Central memory CD4-positive, alpha-beta T cell (primary cell): ENCODE results near the gene CPLANE2.
"Not testable (repeated sequence)": the region's sequence is repeated elsewhere in the genome, so short reads cannot be mapped to it uniquely, and the experiment has no call there.

Source experiments
- DNase-seq: peaks from one replicate; pipeline ENCODE4 v3.0.0; 2022

CPLANE2 gene

DNA sequence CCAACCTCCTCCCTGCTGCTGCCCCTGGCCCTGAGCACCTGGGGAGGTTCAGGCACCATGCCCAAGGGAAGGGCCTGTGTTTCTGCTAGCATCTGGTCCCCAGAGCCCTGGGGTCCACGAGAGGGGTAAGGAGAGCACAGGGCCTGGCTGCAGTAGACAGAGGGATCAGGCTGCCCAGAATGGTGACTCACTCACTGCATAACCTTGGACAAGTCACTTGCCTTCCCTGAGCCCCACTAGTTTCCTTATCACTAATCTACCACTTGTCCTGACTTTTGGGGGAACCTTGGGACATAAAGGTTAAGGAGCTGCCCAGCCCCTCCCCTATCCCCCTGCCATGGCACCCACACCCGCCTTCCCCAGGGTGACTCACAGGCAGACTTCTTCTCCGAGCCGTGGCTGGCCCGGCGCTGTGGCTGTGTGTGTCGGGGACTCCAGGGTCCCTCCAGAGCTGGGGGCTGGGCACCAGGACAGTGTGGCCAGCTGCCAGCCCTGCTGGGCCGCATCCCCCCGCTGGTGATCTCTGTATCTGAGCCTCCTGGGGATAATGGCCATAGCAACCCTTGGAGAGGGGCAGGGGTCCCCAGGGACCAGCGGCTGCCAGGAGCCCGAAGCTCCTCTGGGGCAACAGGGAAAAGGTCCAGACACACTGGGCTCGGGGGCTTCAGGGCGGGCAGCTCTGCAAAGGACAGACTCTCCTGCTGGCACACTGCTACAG, 28.6 kb downstream of the CPLANE2 start:
- no peak for DNase-seq

DNA sequence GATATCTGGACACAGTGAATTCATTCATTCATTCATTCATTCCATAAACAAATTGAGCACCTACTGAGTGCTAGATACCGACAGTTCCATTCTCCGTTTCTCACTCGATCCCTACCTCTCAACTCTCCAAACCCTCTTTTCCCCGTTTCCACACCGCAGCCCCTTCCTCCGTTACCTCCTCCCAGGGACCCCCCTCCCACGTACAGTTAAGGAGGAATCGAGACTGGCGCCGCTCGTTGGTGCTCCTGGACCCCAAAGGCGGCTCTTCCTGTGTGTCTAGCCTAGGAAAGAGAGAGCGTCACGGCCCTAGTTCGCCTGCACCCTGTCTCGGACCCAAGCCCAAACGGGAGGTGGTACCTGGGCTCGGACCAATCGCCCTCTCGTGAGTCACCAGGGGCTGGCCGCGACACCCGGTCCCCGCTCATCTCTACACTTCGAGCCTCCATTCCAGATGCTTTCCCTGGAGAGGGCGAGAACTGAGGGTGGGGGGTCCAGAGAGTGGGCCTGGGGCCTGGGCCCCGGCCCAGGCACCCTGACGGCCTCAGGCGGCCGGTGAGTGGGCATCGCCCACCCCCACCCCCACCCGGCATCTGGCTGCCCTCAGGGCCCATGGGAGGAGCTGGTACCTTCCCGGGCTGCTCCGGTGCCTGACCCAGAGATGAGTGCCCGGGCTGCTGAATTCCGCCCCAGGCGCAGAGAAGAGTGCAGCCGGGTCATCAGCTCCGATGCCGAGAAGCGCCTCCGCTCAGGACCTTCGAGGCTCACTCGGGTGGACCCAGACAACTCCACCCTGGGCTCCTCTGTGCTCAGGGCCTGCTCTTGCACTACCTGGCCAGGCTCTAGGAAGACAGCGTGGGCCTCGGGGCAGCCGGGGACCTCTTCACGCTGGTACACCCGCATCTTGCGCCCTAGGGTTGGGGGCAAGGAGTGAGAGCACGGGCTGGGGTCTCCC, 29.4 kb downstream of the CPLANE2 start:
- no peak for DNase-seq

DNA sequence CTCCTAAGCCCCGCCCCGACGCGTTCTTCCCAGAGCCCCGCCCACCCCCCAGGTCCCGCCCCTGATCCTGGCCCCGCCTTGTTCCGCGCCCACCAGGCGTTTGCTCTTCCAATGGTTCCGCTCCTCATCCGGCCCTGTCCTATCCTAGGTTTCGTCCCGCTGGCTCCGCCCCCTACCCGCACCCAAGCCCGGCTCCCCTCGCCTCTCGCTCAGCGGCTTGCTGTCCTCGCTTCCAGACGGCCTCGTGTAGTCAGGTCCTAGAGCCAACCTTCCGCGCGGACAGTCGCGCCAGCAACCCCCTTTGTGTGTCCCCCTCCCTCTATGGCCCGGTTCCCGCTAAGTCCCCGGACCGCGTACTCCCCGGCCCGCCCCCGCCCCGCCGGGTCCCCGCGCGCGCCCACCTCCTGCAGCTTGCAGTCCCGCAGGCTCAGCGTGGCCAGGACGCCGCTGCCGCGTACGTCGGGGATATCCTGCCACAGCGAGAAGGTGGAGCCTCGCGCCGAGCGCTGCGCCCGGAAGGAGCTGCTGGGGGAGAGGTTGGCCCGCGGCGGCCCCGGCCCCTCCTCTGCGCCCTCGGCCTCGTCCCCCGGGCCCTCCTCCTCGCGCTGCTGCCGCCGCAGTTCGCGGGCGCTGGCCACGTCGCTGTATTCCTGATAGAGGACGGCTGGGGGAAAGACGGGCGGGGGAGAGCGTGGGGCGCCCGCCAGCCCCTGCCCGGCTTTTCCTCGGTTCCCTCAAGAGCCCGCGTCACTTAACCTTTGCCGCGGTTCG, 30.3 kb downstream of the CPLANE2 start:
- DNase-seq = peak; percentile 92

DNA sequence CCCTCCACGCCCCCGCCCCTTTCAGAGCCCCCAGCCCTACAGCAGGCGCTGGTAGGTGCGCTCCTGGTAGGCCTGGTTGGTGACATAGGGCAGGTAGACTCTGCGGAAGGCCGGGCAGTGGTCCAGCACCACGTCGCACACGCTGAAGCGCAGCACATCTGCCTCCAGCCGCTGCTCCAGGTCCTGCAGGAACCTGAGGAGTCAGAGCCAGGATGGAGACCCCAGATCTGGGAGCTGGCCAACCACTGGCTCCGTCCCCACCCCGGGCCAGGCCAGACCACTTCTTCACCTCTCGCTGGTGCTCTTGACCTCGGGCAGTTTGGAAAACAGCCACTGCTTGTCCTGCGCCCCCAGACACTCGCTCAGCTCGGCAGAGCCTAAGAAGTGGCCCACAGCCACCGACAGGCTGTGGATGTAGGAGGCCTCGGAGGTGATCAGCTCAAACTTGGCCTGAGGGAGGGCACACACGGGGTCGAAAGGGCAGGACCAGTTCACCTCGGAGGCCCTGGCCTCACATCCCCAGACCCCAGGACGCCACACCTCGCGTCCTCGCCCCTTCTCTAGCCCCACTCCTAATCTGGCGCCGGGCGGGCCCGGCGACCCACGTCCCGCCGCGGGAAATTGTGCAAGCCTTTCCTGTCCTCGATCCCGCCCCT, 31.0 kb downstream of the CPLANE2 start:
- no peak for DNase-seq

DNA sequence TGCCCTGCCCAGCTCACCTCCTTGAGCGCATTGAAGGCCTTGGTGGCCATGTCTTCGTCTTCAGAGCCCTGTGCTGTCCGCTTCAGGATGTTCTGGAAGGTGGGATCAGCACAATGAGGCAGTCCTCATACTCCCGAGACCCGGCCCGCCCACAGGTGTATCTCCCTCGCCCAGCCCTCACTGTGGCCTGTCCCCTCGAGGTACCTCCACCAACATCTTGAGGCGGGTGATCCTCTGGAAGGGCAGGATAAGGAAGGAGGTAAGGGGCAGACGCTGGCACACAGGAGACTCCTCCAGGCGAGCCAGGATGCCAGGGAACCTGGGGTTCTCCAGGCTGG, 31.7 kb downstream of the CPLANE2 start:
- no peak for DNase-seq

DNA sequence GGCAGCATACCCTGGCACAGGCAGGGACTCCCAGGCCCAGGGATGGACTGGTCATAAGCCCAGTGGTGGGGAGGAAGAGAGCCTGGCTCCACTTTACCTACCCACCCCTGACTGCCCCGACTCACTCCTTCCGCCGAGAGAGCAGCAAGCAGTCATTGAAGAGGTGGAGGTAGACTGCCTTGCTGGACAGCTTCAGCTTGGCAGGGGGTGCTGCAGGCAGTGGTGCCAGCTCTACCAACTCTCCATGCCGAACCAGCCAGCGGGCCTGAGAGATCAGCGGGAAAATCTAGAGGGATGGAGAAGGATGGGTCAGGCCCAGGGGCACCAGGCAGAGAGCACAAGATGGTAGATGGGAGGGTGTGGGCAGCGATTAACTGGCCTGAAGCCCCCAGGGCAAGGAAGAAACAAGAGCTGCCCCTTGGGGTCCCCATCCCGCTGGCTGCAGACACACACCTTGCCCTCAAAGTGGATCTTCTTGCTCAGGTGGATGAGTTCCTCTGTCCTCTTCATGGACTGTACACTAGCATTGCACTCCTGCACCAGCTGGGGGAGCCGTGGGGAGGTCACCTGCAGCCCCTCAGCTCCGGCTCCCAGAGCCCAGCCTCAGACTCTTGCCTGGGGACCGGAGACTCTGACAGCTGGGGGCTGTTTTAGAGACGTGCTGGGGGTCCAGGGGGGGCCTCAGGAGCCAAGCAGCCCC, 32.2 kb downstream of the CPLANE2 start:
- DNase-seq = no peak

DNA sequence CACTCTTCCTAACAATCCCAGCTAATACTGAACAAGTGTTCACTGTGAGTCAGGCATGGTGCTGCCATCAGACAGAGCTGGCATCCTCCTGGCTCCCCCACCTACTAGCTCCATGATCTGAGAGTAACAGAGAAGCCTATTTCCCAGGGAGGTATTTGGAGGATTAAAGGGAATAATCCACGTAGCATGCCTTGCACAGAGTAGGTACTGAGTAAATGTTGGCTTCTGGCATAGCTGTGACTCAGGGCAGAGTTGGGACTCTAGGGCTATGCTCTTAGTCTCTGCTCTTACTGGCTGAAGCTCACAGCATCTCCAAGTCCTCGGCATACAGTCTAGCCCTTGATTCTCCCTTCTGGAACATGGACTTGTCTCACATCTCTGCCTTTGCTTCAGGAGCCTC, 32.8 kb downstream of the CPLANE2 start:
- DNase-seq = no peak

DNA sequence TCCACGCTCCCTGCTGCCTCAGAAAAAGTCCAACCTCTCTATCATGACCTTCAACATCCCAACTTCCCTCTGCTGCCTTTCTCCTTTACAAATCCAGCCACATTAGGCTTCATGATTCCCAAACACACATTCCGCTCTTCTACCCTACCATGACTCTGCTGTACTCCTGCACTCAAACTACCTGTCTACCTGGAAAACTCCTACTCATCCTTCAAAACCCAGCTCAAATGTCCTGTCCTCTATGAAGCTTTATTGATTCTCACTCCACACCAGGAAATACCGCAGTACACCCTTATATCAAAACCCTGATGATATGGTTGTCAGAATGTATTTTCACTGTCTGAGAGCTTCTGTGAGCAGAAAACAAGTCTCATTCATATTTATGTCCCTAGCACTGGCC, 33.4 kb downstream of the CPLANE2 start:
- no peak for DNase-seq

DNA sequence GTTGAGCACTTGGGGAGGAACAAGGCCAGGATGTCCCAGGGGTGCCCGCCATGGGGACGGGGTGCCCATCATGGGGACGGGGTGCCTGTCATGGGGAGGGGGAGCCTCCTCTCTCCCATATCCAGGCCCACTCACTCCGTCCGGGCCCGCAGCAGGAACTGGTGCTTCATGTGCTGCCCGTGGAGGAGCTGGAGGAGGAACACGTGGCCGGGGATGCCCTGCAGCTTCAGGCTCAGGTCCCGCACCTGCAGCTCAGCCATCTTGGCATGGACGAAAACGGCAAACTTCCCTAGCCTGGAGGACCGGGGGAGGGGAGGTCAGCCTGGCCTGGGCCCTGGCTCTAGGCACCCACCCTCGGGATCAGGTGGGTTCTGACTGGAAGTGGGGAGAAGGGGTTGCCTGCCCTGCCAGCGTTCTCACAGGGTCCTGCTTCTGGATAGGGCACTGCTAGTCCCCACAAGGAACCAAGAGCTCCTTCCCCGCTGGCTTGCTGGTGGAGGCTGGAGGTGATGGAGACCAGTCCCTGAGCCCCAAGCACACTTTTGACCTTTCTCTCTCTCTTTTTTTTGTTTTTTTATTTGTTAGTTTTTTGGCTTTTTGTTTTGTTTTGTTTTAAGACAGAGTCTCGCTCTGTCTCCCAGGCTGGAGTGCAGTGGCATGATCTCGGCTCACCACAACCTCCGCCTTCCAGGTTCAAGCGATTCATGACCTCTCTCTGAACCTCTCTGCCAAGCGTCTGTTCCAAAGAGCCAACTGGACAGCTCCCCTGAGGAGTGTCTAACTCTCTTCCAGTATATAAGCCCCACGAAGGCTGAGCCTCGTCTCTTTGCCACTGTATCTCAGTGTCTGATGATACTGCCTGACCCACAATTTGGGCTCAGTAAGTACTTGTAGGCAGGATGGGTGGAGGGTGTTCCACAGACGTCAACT, 34.4 kb downstream of the CPLANE2 start:
- DNase-seq = no peak

DNA sequence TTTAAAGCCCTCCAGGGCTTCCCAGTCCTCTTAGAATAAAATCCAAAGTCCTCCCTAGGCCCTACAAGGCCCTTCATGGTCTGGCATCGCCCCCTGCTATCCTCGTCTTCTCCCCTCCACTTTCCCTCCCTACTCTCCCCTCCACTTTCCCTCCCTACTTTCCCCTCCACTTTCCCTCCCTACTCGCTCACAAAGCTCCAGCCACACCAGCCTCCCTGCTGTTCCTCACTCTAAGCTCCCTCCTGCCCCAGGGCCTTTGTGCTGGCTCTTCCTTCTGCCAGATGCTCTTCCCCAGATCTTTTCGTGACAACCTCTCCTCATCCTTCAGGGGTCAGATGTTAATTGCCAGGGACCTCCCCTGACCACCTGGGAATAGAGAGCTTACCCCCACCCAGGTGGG, 37.3 kb downstream of the CPLANE2 start:
- no peak for DNase-seq

DNA sequence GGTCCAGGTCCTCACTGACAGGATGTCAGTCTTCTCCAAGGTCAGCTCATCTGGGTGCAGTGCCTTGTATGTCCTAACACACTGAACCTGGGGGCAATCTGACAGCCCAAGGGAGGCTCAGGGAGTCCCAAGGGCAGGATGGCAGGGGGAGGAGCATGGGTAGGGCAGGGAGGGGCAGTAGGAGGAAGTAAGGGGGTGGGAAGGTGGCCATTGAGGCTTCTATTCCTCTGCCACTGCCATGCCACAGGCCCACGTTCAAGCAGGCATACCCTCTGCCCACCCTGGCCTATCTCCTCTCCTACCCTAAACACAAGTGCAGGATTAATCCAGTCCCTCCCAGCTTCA, 37.9 kb downstream of the CPLANE2 start:
- DNase-seq = no peak

DNA sequence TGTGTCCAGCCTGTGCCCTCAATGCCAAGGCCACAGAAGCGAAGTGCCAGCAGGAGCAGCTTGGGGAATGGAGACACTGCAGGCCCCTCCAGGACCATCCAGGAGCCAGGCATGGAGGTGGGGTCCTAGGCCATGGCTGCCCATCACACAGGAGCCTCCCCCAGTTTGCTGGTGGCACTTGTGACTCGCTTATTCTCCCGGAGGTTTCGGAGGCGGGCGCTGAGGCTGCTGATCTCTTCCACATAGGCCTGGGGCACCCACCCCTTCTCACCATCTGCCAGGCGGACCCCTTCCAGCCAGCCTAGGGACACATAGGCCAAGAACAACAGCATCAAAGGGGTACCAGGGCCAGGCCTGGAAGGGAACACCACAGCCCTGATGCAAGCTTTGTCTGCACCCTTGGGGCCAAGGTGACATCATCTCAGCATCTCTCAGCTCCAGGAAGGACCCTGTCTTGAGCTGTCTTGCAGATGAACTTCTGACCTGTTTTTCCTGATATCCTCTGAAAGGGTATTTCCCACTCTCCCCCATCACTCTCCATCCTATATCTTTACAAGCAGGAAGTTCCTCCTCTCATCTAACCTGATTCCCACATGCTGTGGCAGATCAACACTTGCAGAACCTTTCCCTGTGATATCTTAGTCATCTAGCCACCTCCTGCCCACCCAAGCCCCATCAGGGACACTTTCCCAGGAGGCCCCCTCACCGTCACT, 38.4 kb downstream of the CPLANE2 start:
- DNase-seq = no peak

DNA sequence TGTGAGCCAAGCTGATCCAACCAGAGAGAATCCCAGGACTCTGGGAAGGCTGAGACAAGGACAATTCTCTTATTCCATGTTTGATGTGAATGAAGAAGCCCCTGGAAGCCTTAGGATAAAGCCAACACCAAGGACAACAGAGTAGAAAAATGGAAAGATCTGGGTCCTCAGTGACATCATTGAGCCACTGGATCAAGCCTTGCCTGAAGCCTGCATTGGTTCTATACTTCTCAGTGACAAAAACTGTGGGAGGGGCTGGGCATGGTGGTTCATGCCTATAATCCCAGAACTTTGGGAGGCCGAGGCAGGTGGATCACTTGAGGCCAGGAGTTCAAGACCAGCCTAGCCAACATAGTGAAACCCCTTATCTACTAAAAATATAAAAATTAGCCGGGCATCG, 40.1 kb downstream of the CPLANE2 start:
- no peak for DNase-seq

DNA sequence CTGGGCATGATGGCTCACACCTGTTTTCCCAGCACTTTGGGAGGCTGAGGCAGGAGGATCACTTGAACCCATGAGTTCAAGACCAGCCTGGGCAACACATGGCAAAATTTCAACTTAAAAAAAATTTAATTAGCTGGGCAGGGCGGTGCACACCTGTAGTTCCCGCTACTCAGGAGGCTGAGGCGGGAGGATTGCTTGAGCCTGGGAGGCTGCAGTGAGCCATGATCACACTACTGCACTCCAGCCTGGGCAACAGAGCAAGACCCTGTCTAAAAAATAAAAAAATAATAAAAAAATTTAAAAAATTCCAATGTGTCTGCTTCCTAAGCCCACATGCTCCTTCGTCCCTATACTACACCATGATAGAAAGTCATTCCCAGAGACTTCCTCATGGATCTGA, 40.8 kb downstream of the CPLANE2 start:
- not testable (repeated sequence) for DNase-seq

DNA sequence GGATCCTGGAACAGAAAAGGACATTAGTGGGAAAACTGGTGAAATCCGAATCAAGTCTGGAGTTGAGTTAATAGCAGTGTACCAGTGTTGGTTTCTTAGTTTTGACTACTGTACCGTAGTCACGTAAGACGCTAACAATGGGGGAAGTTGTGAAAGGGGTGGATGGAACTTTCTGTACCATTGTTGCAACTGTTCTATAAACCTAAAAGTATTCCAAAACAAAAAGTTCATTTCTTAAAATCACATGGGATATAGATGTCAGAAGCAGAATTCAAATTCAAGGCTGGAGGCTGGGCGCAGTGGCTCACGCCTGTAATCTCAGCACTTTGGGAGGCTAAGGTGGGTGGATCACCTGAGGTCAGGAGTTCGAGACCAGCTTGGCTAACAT, 41.5 kb downstream of the CPLANE2 start:
- DNase-seq = no peak

DNA sequence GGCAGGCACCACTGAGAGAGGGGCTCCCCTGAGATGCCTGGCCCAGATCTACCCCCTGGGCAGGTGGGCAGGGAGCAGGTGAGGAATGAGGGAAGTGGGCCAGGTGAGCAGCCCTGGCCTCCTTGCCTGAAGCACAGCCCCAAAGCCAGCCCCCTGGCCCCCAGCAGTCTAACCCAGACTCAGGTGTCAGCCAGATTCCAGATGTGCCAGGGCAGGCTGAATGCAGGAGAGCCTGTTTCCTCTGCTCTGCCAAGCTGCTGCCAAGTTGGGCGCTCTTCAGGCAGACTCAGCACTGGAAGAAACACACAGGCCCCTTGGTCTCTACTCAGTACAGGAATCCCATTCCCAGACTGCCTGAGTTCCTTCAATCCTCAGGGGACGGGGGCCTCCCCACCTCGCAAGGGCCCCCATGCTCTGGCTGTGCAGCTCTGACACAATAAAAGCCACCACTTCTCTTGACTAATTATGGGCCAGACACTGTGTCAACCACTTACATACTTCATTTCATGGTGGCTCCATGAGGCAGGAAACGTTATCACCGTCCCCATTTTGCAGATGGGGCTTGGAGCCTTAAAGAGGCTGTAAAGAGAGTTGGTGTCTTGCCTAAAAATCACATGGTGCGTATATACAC, 45.0 kb downstream of the CPLANE2 start:
- DNase-seq = no peak

DNA sequence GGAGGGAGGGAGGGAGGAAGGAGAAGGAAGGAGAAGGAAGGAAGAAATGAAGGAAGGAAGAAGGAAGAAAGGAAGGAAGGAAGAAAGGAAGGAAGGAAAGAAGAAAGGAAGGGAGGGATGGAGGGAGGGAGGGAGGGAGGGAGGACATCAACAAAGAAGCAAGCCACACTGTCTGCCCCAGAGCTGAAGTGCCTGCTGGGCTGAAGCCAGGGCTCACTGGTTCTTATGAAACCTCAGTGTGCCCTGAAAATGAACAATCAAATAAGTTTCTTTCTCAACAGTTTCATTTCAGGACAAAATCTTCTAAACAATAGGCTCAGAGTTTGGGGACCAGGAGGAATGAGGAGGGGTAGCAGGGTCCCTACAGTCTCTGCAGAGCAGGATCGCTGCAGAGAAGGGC, 45.7 kb downstream of the CPLANE2 start:
- no peak for DNase-seq

DNA sequence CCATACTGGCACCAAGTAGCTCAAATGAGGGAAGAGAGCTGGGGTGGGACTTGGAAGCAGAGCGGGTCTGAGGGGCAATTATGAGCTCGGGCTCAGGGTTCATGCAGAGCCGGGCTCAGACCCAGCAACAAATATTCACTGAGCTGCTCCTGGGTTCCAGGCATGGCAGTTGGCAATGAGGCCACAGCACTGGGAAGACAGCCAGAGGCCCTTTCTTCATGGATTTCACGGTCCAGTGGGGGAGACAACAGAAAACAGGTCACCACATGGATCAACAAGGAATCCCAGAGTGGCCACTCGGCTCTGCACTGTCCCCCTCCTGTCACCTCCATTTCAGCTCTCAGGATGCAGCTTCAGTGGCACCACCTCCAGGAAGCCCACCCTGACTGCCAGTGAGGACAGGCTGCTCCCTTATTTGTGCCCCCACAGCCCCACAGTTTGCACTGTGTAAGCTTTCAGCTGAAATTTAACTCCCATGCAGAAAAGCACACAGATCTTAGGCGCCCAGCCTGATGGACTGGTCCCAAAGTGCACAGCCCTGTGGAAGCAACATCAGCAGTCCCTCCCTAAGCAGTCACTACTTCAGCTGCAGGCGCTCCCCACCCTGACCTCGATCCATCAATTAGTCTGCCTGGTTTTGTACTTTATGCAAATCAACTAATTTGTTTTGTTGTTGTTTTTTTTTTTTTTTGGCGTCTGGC, 46.9 kb downstream of the CPLANE2 start:
- DNase-seq = no peak

DNA sequence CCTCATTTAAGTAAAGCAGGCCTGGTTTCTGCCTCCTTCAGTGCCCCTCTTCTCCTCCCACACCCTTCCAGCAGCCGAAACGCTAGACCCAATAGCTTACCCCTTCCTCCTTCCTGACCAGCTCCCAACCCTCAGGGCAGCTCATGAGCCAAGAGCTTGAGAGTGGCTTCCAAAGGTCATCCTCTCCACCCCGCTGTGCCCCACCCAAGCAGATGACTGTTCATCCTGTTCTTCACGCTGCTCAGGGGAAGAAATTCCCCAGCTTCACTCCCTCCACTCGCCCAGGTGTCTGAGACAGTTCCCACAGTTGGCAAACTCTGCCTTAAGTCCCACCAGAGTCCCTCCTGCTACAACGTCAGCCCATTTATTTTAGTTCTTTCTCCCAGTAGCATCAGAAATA, 48.0 kb downstream of the CPLANE2 start:
- no peak for DNase-seq
